ENCODE data around the gene RNASEH2C. TPM values are rescaled to one million over a fixed set of nuclear protein-coding genes. Genes with fewer than 3 reads are reported as not detected.

RNASEH2C gene
- total and polyA plus RNA-seq, 2 of the 13 experiments (the other 11 are each of a cell fraction or from before 2014, with no cell fraction given): 27.4 to 50.9 TPM

- TF ChIP-seq ZNF543 (CRISPR knock-in tag; IDR thresholded peaks at IDR 0.05) (no peak), ERF (CRISPR knock-in tag; IDR thresholded peaks at IDR 0.05) (peak; percentile 78; the same call in 1 of the 2 replicates), ZHX1 (CRISPR knock-in tag; IDR thresholded peaks at IDR 0.05; ENCODE audit: low read depth) (peak; percentile 87; the same call in 1 of the 2 replicates), ZFP91 (CRISPR knock-in tag; IDR thresholded peaks at IDR 0.05; ENCODE audit: borderline replicate concordance) (peak; percentile 93), SOX6 (IDR thresholded peaks at IDR 0.05) (no peak), SOX6 (CRISPR knock-in tag; IDR thresholded peaks at IDR 0.05) (no peak; the same call in 1 of the 2 replicates), KAT7 (CRISPR knock-in tag; IDR thresholded peaks at IDR 0.05; ENCODE audit: borderline replicate concordance) (peak; percentile 32; the same call in 1 of the 2 replicates), MYNN (CRISPR knock-in tag; IDR thresholded peaks at IDR 0.05; ENCODE audit: low read depth) (no peak), EZH2 (conservative IDR thresholded peaks at IDR 0.05; ENCODE audit: low read depth, low read length) (no peak), HINFP (CRISPR knock-in tag; IDR thresholded peaks at IDR 0.05; ENCODE audit: low read depth) (0 out of 2 replicates have a peak, but pooled peaks have one; percentile 38), ZKSCAN8 (CRISPR knock-in tag; IDR thresholded peaks at IDR 0.05; ENCODE audit: borderline replicate concordance) (peak; percentile 26; the same call in 1 of the 2 replicates), ZFY (CRISPR knock-in tag; IDR thresholded peaks at IDR 0.05) (peak; percentile 98), ZNF350 (CRISPR knock-in tag; IDR thresholded peaks at IDR 0.05; ENCODE audit: borderline replicate concordance, low read depth) (0 out of 2 replicates have a peak, but pooled peaks have one; percentile 18), MEIS2 (CRISPR knock-in tag; IDR thresholded peaks at IDR 0.05) (no peak), RARA (CRISPR knock-in tag; IDR thresholded peaks at IDR 0.05) (peak; percentile 42; the same call in 1 of the 2 replicates), ZNF563 (CRISPR knock-in tag; IDR thresholded peaks at IDR 0.05) (peak; percentile 88; the same call in 1 of the 2 replicates), YY1 (IDR thresholded peaks at IDR 0.05; ENCODE audit: insufficient read depth, insufficient replicate concordance, low read depth, low read length) (peak; percentile 83), ZFP90 (CRISPR knock-in tag; IDR thresholded peaks at IDR 0.05; ENCODE audit: borderline replicate concordance) (peak; percentile 18; the same call in 1 of the 2 replicates), FOSL1 (CRISPR knock-in tag; IDR thresholded peaks at IDR 0.05; ENCODE audit: borderline replicate concordance) (no peak), MAZ (IDR thresholded peaks at IDR 0.05; ENCODE audit: borderline replicate concordance, low read depth, low read length) (no peak), MAZ (CRISPR knock-in tag; IDR thresholded peaks at IDR 0.05; ENCODE audit: low read depth) (peak; percentile 81), RELA (CRISPR knock-in tag; IDR thresholded peaks at IDR 0.05) (peak; percentile 68; the same call in 1 of the 2 replicates), ATF7-NPFF (CRISPR knock-in tag; IDR thresholded peaks at IDR 0.05; ENCODE audit: low read depth) (peak; percentile 33; the same call in 1 of the 2 replicates), ZNF83 (CRISPR knock-in tag; IDR thresholded peaks at IDR 0.05; ENCODE audit: borderline replicate concordance) (no peak), ZNF768 (CRISPR knock-in tag; IDR thresholded peaks at IDR 0.05) (0 out of 2 replicates have a peak, but pooled peaks have one; percentile 58)
These were observed at the start of gene RNASEH2C (continued) for GRCh38 chr11:65720211-65720934.
